ENCODE measurements around the gene SAFB. TPM values are rescaled to one million over a fixed set of nuclear protein-coding genes. Genes with fewer than 3 reads are reported as not detected.

SAFB gene
- polyA plus RNA-seq, 10 donors = 73.7 to 106 (median 90.6) TPM

Other genes with a start within 250 kb of the SAFB start
- gene ZNRF4, start 167.7 kb upstream of the SAFB start, polyA plus RNA-seq (ENCODE audit: insufficient read length in 10 of 10) = not detected
- gene TINCR, start 55.1 kb upstream of the SAFB start, polyA plus RNA-seq (ENCODE audit: insufficient read length in 10 of 10) = 1 to 10 TPM in 2 of 10 donors, under 1 TPM in 8; 0.15 to 4.2 (median 0.44) TPM
- 10 to 100 TPM; 28.3 to 61.1 (median 42.6) TPM for gene SAFB2, start 307 bp upstream of the SAFB start, polyA plus RNA-seq (ENCODE audit: insufficient read length in 10 of 10)
- 100 to 1,000 TPM in 2 of 10 donors, 10 to 100 TPM in 8; 63.9 to 112 (median 74.4) TPM for gene MICOS13, start 57.4 kb downstream of the SAFB start, polyA plus RNA-seq (ENCODE audit: insufficient read length in 10 of 10)
- gene HSD11B1L, start 57.9 kb downstream of the SAFB start, polyA plus RNA-seq (ENCODE audit: insufficient read length in 10 of 10) = 1 to 10 TPM; 2.8 to 6.7 (median 5.1) TPM
- gene RPL36, start 67.2 kb downstream of the SAFB start, polyA plus RNA-seq (ENCODE audit: insufficient read length in 10 of 10) = 1,000 to 10,000 TPM in 9 of 10 donors, 100 to 1,000 TPM in 1; 814 to 1,432 (median 1,156) TPM
- gene LONP1, start 97.1 kb downstream of the SAFB start, polyA plus RNA-seq (ENCODE audit: insufficient read length in 10 of 10) = 10 to 100 TPM; 41.6 to 58.6 (median 46.8) TPM
- gene CATSPERD, start 97.6 kb downstream of the SAFB start, polyA plus RNA-seq (ENCODE audit: insufficient read length in 10 of 10) = not detected
- gene PRR22, start 161.7 kb downstream of the SAFB start, polyA plus RNA-seq (ENCODE audit: insufficient read length in 10 of 10) = 1 to 10 TPM in 9 of 10 donors, under 1 TPM in 1; 0.97 to 2.1 (median 1.5) TPM
- gene DUS3L, start 168.1 kb downstream of the SAFB start, polyA plus RNA-seq (ENCODE audit: insufficient read length in 10 of 10) = 10 to 100 TPM; 14.3 to 19.6 (median 17.1) TPM
- gene NRTN, start 182.0 kb downstream of the SAFB start, polyA plus RNA-seq (ENCODE audit: insufficient read length in 10 of 10) = 1 to 10 TPM in 2 of 10 donors, under 1 TPM in 8; 0.18 to 2.0 (median 0.33) TPM
- gene FUT6, start 216.6 kb downstream of the SAFB start, polyA plus RNA-seq (ENCODE audit: insufficient read length in 10 of 10) = not detected
- gene FUT3, start 228.4 kb downstream of the SAFB start, polyA plus RNA-seq (ENCODE audit: insufficient read length in 10 of 10) = under 1 TPM in 7 of 10 donors, not detected in 3; 0.07 to 0.43 (median 0.20) TPM
- under 1 TPM in 3 of 10 donors, not detected in 7; 0.08 to 0.17 (median 0.13) TPM for gene FUT5, start 247.5 kb downstream of the SAFB start, polyA plus RNA-seq (ENCODE audit: insufficient read length in 10 of 10)